SK-N-SH (cell line): ENCODE data around the gene BSG. TPM values are rescaled to one million over a fixed set of nuclear protein-coding genes. Genes with fewer than 3 reads are reported as not detected.

Experiments used
- CTCF ChIA-PET: fragments of 300-600, 350-600 bp; formaldehyde crosslinking; extraction: SDS; loops from one replicate; lab custom pipeline; 2021; lab: Yijun Ruan, JAX
- POLR2A ChIA-PET: fragments of 350-600 bp; sonication (Branson Sonifier 250); formaldehyde crosslinking; extraction: SDS; loops from one replicate; lab custom pipeline; 2020; ENCODE audit warnings: antibody characterized with exemption, inconsistent platforms; lab: Yijun Ruan, JAX
- DNase-seq: peaks from one replicate; pipeline ENCODE4 v3.0.0; 2012
- H2AFZ ChIP-seq: fragments of 200-600 bp; sonication (generic); 2 replicates; pipeline ENCODE4 v1.8.1; 2016; ENCODE audit warnings: antibody characterized with exemption, mild to moderate bottlenecking, low read depth
- H3F3A ChIP-seq: fragments of 200-600 bp; sonication (generic); replicated peaks from 2 replicates; pipeline ENCODE3; 2016; ENCODE audit warnings: antibody characterized with exemption, mild to moderate bottlenecking; ENCODE audit not compliant: insufficient read depth
- H3K27ac ChIP-seq, 2 experiments: fragments of 200-500 bp in 1 of 2; fragments of 200-600 bp in 1 of 2; sonication (Bioruptor generic) in 1 of 2; sonication (generic), shearing (Covaris generic) in 1 of 2; 2 replicates each; pipeline versions ENCODE4 v1.5.1 to v1.6.1; 2014 to 2016; ENCODE audit warnings: low read depth in 2 of 2, inconsistent platforms in 1 of 2, low read length in 1 of 2, mild to moderate bottlenecking in 1 of 2, mixed read lengths in 1 of 2
- H3K27me3 ChIP-seq: fragments of 200-600 bp; sonication (generic), shearing (Covaris generic); 2 replicates; pipeline ENCODE4 v1.6.1; 2016; ENCODE audit warnings: mixed run types; ENCODE audit not compliant: insufficient read depth
- H3K36me3 ChIP-seq, 2 experiments: fragments of 200-500 bp in 1 of 2; fragments of 200-600 bp in 1 of 2; sonication (Bioruptor generic) in 1 of 2; sonication (generic) in 1 of 2; replicated peaks in 1 of 2; 2 replicates each; pipeline versions ENCODE3 to v1.5.1; 2014 to 2016; ENCODE audit warnings: low read length in 1 of 2, mild to moderate bottlenecking in 1 of 2; ENCODE audit not compliant: insufficient read depth in 2 of 2, control insufficient read depth in 1 of 2
- H3K4me1 ChIP-seq, 2 experiments: fragments of 200-500 bp in 1 of 2; fragments of 200-600 bp in 1 of 2; sonication (Bioruptor generic) in 1 of 2; sonication (generic), shearing (Covaris generic) in 1 of 2; 2 replicates each; pipeline versions ENCODE4 v1.5.1 to v1.6.1; 2014 to 2016; ENCODE audit warnings: low read depth in 1 of 2, low read length in 1 of 2, mixed run types in 1 of 2; ENCODE audit not compliant: insufficient read depth in 2 of 2, control insufficient read depth in 1 of 2
- H3K4me2 ChIP-seq: fragments of 200-600 bp; sonication (generic), shearing (Covaris generic); 2 replicates; pipeline ENCODE4 v1.6.1; 2017; ENCODE audit warnings: mixed run types
- H3K4me3 ChIP-seq, 2 experiments: fragments of 200-500 bp in 1 of 2; fragments of 200-600 bp in 1 of 2; sonication (Bioruptor generic) in 1 of 2; sonication (generic), shearing (Covaris generic) in 1 of 2; 2 replicates each; pipeline versions ENCODE4 v1.5.1 to v1.8.1; 2014 to 2016; ENCODE audit warnings: low read depth in 2 of 2, inconsistent platforms in 1 of 2, low read length in 1 of 2, mild to moderate bottlenecking in 1 of 2, mixed read lengths in 1 of 2, moderate library complexity in 1 of 2
- H3K79me2 ChIP-seq: fragments of 200-600 bp; sonication (generic); 2 replicates; pipeline ENCODE4 v1.8.1; 2017; ENCODE audit warnings: mild to moderate bottlenecking; ENCODE audit not compliant: insufficient read depth
- H3K9ac ChIP-seq: fragments of 200-600 bp; sonication (generic); 2 replicates; pipeline ENCODE4 v1.6.1; 2017; ENCODE audit warnings: mixed run types
- H3K9me2 ChIP-seq: fragments of 200-600 bp; sonication (generic); 2 replicates; pipeline ENCODE4 v1.6.1; 2017; ENCODE audit warnings: mixed run types
- H3K9me3 ChIP-seq: fragments of 200-600 bp; sonication (generic); 2 replicates; pipeline ENCODE4 v1.6.1; 2017; ENCODE audit warnings: mixed run types, mild to moderate bottlenecking, moderate library complexity
- H4K20me1 ChIP-seq: fragments of 200-600 bp; sonication (generic); 2 replicates; pipeline ENCODE4 v1.6.1; 2017; ENCODE audit warnings: mild to moderate bottlenecking, mixed run types; ENCODE audit not compliant: insufficient read depth
- EP300 ChIP-seq, 2 experiments: IDR thresholded peaks; 2 replicates each; pipeline versions ENCODE4 v1.4.0 to v1.6.1; 2012; ENCODE audit warnings: borderline replicate concordance in 1 of 2, low read depth in 1 of 2, low read length in 1 of 2
- FOSL2 ChIP-seq: IDR thresholded peaks from 2 replicates; pipeline ENCODE4 v1.4.0; 2012; ENCODE audit warnings: low read depth, mild to moderate bottlenecking, moderate library complexity, borderline replicate concordance
- FOXJ3 ChIP-seq: sonication (generic); formaldehyde crosslinking; IDR thresholded peaks from 2 replicates; pipeline ENCODE4 v1.5.1; 2020; ENCODE audit warnings: mild to moderate bottlenecking, missing genetic modification reagents
- JUND ChIP-seq: IDR thresholded peaks from 2 replicates; pipeline ENCODE4 v1.4.0; 2012
- PBX3 ChIP-seq: IDR thresholded peaks from 2 replicates; pipeline ENCODE4; 2012
- RFX5 ChIP-seq: IDR thresholded peaks from 2 replicates; pipeline ENCODE4 v1.6.1; 2012; ENCODE audit warnings: mild to moderate bottlenecking, improper control_type of control experiment, low read length
- RXRA ChIP-seq: IDR thresholded peaks from 2 replicates; pipeline ENCODE4 v1.4.0; 2012; ENCODE audit warnings: low read depth, mild to moderate bottlenecking, borderline replicate concordance
- SMC3 ChIP-seq: IDR thresholded peaks from 2 replicates; pipeline ENCODE4 v1.6.1; 2012; ENCODE audit warnings: low read depth, low read length, improper control_type of control experiment
- TEAD4 ChIP-seq: IDR thresholded peaks from 2 replicates; pipeline ENCODE4 v1.4.0; 2012; ENCODE audit warnings: mild to moderate bottlenecking, borderline replicate concordance; ENCODE audit not compliant: insufficient read depth
- YY1 ChIP-seq: IDR thresholded peaks from 2 replicates; pipeline ENCODE4 v1.4.0; 2012; ENCODE audit warnings: low read depth, mild to moderate bottlenecking
- ZBTB33 ChIP-seq: IDR thresholded peaks from 2 replicates; pipeline ENCODE4 v1.4.0; 2012; ENCODE audit warnings: low read depth, borderline replicate concordance
- WGBS: methylation state at CpG from one replicate; pipeline ENCODE4 v1.1.6; 2017; ENCODE audit warnings: low lambda C conversion rate; 5-methylcytosine and 5-hydroxymethylcytosine counted together
- polyA plus RNA-seq, 3 experiments: library from polyadenylated mRNA; depleted of rRNA; stranded (reverse); fragments of >200 nt; gene quantifications; 2 replicates each; pipeline ENCODE4 v1.2.3, GENCODE V29; 2012

The BSG gene
- polyA plus RNA-seq, 1 of the 3 experiments (the other 2 are of a cell fraction): 835 TPM

DNA sequence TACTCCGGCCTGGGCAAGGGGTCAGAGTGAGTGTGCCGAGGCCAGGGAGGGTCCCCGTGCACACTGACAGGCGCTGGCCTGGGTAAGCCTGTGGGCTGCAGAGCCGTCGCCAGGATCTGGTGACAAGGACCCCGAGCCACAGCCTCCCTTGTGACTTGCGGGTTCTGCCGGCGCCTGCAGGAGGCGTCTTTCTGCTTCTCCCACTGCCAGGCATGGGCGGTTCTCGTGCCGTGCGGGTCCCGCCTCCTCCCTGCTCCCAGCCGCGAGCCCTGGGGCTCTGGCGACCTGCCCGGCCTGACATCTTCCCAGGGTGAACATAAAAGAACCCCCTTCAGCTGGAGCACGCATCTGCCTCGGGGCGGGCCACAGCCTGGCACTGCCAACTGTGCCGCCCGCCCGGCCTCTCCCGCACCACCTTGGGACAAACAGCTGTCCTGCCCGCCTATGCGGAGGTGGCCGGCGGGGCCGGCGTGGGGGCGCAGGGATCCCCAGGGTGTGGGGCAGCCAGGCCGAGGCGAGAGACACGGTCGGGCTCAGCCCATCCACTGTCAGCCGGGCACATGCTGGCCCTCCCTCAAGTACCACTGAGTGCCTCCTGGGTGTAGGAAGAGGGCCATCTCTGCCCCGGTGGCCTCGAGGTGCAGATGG is 15.8 kb downstream of the BSG start (continued):
- TF ChIP-seq ZBTB33: no peak
- TF ChIP-seq RFX5: no peak
- no peak for TF ChIP-seq JUND
- TF ChIP-seq FOXJ3 (CRISPR knock-in tag): no peak
- TF ChIP-seq TEAD4: no peak
- TF ChIP-seq PBX3: no peak
- TF ChIP-seq SMC3: peak; percentile 68
- 0 out of 4 replicates have a peak, but pooled peaks of 1 of the 2 experiments have one; percentile 25 for TF ChIP-seq EP300 (IDR thresholded peaks at IDR 0.05; ENCODE audit: borderline replicate concordance in 1 of 2, low read depth in 1 of 2, low read length in 1 of 2)
- no peak for TF ChIP-seq RXRA

DNA sequence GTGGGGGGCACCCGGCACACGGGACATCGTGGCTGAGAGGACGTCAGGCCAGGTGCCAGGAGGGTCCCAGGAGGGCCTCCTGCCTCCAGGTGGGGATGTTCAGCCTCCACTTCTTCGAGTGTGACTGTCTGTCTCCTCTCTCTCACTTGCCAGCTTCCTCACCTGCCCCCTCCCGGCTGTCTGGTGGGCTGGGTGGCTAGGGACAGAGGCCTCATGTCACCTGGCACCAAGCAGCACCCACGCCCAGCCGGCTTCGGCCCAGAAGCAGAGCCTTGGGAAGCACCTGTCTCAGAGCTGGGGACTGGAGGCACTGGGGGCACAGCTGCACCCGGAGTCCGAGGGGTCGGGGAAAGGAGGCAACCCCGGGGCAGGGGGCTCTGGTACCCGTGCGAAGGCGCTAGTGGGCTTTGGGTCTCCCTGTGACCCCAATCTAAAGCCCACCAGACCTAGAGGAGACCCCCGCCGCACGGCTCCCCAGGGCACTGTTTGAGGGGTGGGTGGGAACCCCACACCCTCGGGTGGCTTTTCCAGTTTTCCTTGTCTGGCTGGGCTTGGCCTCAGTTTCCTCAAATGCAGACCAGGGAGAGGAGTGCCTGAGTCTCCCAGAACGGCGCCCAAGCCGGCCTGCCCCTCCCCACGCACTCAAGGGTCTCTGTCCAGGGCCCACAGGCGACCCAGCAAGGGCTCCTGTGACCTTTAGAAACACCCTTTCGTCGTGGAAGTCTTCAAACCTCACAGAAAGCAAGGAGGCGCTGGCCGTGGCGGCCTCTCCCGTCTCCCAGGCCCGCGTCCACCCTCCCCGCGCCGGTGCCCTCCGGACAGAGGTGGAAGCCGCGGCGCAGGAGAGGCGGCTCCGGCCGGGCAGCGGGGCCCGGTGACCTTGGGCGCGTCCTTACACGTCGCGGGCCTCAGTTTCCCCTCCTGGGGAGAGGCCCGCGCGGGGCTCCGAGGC is 16.6 kb downstream of the BSG start:
- H3K4me3 ChIP-seq: peak overlapping the region; percentile 36 to 44; a peak in 3 of 4 replicates
- peaks cover 41% of the 10 kb centered on the region for H4K20me1 ChIP-seq
- WGBS: 11% methylated on average over 11 of the region's 54 CpGs
- ChIA-PET POLR2A (interaction anchor here (1.0 kb wide), 1 partner anchor 58 kb away, joined by 3 read pairs; the partner anchor contains the start of gene CDC34), CTCF (interaction anchor here (0.8 to 3.7 kb wide), 15 partner anchors 7 to 149 kb away, joined by 3 to 32 read pairs (median 3); partner anchors contain the start of gene FSTL3)
- no peak for TF ChIP-seq FOSL2
- TF ChIP-seq YY1: no peak
- peaks cover 4 to 23% of the 10 kb centered on the region in 2 experiments; a peak in 1 of 4 replicates for H3K4me1 ChIP-seq
- H3K9ac ChIP-seq: no peak overlapping the region
- no peaks in the 10 kb centered on the region for H3K9me3 ChIP-seq
- H2AFZ ChIP-seq: no peak overlapping the region
- no peaks in the 10 kb centered on the region for H3K36me3 ChIP-seq
- peak; percentile 59 for DNase-seq
- H3K27me3 ChIP-seq: no peaks in the 10 kb centered on the region
- H3K79me2 ChIP-seq: peaks cover 4% of the 10 kb centered on the region; the same call in 1 of the 2 replicates
- H3K27ac ChIP-seq: peak overlapping the region in 1 of 2 experiments; percentile 34; a peak in 1 of 4 replicates
- H3K9me2 ChIP-seq: no peaks in the 10 kb centered on the region
- peak overlapping the region; percentile 76; the same call in 1 of the 2 replicates for H3K4me2 ChIP-seq
- H3F3A ChIP-seq: peaks cover 15% of the 10 kb centered on the region
